Pancreas (tissue), 10 donors: ENCODE measurements around the gene TOB1. TPM values are rescaled to one million over a fixed set of nuclear protein-coding genes. Genes with fewer than 3 reads are reported as not detected.

Experiments used
- ATAC-seq, 4 donors: fragments of 200-7000 bp; cut with Tn5 transposase; one replicate each; pipeline versions ENCODE4 v1.8.0 to v1.9.1; 2020; ENCODE audit warnings: mild to moderate bottlenecking in 4 of 4, moderate library complexity in 4 of 4
- DNase-seq, 6 donors: peaks; one replicate each; pipeline ENCODE4 v3.0.0-alpha.2; 2020
- FAIRE-seq: peaks from 2 replicates; lab custom pipeline; 2012; peaks lifted over from hg19 to GRCh38; lab: Jason Lieb, UNC
- H3K27ac ChIP-seq, 4 donors: fragments of 200-600 bp; sonication (generic); 1 replicate in 3 of 4; 2 replicates in 1 of 4; pipeline versions ENCODE4 v1.5.0 to v1.8.0; 2020
- H3K27me3 ChIP-seq, 4 donors: fragments of 200-600 bp; one replicate each; pipeline ENCODE4 v1.8.0; 2021
- H3K36me3 ChIP-seq, 3 donors: fragments of 200-600 bp; sonication (generic) in 1 of 3; one replicate each; pipeline versions ENCODE4 v1.5.0 to v1.8.0; 2020 to 2021
- H3K4me1 ChIP-seq, 3 donors: fragments of 200-600 bp; one replicate each; pipeline ENCODE4 v1.8.0; 2021
- H3K4me3 ChIP-seq, 4 donors: fragments of 200-600 bp; sonication (generic) in 2 of 4; one replicate each; pipeline versions ENCODE4 v1.5.0 to v1.8.0; 2020 to 2021
- H3K9me3 ChIP-seq, 4 donors: fragments of 200-600 bp; one replicate each; pipeline ENCODE4 v1.8.0; 2021
- WGBS, 2 donors: extraction: QIAGEN DNeasy Blood & Tissue Kit; methylation state at CpG; one replicate each; pipeline ENCODE4 v1.1.7; 2013; 5-methylcytosine and 5-hydroxymethylcytosine counted together
- intact Hi-C, 3 donors: fragments of 100-400 bp; cut with DNase I; formaldehyde crosslinking; loops; one replicate each; pipeline versions ENCODE4 v1.11.1 to v1.14.2; 2022
- polyA plus RNA-seq, 2 donors: library from polyadenylated mRNA; stranded (reverse); fragments of 200-250 nt; gene quantifications; one replicate each; pipeline ENCODE4 v1.2.3, GENCODE V29; 2013
- total RNA-seq, 6 donors: library from RNA; stranded (reverse); fragmentation: NEBNext Ultra II Directional in 4 of 6; extraction: Animal tissue kit (Norgen Biotek cat#: 25700) in 4 of 6; gene quantifications; one replicate each; pipeline versions ENCODE4 v1.2.1 to v1.2.4, GENCODE V29; 2021 to 2023
- TF ChIP-seq, protein P1 (sequence below), 4 donors: fragments of 200-600 bp; sonication (generic) in 3 of 4; IDR thresholded peaks; one replicate each; pipeline versions ENCODE4 v1.5.0 to v1.8.0; 2021; ENCODE audit warnings: antibody characterized with exemption in 4 of 4
- donor health status: healthy with polysubstance abuse.
- donor health status: DM: no; HTN: no; CAD: no; lungs with moderate emphysema.
- donor health status: DM: no; HTN: no; CAD: no.
- donor health status: control.
- donor health status: control.
- donor health status: Bipolar disorder and iron deficiency.
- donor health status: DM: yes; HTN: yes; CAD: no.
- donor health status: DM: no; HTN: no; CAD: no.
- donor health status: DM: no; HTN: no; CAD: no.
- donor health status: DM: yes; HTN: yes; CAD: no.

TOB1 gene
- total and polyA plus RNA-seq, 8 donors = 33.1 to 157 (median 78.3) TPM

DNA sequence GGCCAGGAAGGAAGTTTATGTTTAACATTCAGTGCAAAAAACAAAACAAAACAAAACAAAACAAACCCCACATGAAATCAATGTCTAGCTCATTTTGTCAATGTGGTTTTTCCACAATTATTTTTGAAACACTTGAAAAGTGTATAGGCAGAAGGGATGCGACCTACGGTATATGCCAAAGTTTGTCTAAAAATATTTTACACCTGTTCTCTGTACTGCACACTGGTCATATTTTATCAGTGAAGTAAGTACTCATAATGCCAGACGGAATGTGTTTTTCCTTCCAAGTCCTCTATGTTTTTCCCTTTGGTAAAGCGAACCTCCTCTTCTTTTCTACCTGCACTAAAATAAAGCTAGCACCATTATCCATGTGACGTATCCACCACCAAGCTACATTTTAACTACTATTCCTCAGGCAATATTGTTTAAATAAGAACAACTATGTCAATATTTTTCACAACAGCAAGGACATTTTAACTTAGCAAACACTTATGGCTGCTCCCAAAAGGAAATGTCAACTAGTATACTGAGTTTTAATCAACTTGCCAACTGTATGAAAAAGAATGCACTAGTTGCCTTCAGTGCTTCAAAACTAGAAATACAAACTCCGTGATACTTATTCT, 10.3 kb downstream of the TOB1 start:
- no peak overlapping the region for H3K4me3 ChIP-seq
- DNase-seq = no peak
- peaks cover 26 to 33% (median 26%) of the 10 kb centered on the region in 3 donors for H3K4me1 ChIP-seq
- peak overlapping the region; percentile 41 to 83 (median 64) for H3K27ac ChIP-seq
- peak; percentile 61 to 72 (median 67) for ATAC-seq
- intact Hi-C loops = no loop called here
- no peak for FAIRE-seq
- no peaks in the 10 kb centered on the region for H3K9me3 ChIP-seq
- TF ChIP-seq, protein P1, sequence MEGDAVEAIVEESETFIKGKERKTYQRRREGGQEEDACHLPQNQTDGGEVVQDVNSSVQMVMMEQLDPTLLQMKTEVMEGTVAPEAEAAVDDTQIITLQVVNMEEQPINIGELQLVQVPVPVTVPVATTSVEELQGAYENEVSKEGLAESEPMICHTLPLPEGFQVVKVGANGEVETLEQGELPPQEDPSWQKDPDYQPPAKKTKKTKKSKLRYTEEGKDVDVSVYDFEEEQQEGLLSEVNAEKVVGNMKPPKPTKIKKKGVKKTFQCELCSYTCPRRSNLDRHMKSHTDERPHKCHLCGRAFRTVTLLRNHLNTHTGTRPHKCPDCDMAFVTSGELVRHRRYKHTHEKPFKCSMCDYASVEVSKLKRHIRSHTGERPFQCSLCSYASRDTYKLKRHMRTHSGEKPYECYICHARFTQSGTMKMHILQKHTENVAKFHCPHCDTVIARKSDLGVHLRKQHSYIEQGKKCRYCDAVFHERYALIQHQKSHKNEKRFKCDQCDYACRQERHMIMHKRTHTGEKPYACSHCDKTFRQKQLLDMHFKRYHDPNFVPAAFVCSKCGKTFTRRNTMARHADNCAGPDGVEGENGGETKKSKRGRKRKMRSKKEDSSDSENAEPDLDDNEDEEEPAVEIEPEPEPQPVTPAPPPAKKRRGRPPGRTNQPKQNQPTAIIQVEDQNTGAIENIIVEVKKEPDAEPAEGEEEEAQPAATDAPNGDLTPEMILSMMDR (IDR thresholded peaks at IDR 0.05) = no peak
- 15 to 18% methylated on average over 6 of the region's 6 CpGs for WGBS, 2 donors
- no peaks in the 10 kb centered on the region for H3K27me3 ChIP-seq
- peaks cover 0 to 1% (median 0%) of the 10 kb centered on the region in 3 donors for H3K36me3 ChIP-seq

- no peaks in the 10 kb centered on the region for H3K9me3 ChIP-seq
- TF ChIP-seq, protein P1 (IDR thresholded peaks at IDR 0.05) = no peak
- peaks cover 26 to 29% (median 26%) of the 10 kb centered on the region in 3 donors for H3K4me1 ChIP-seq
- peak overlapping the region in 1 of 4 donors; percentile 48 for H3K27ac ChIP-seq
- DNase-seq = no peak
- intact Hi-C loops = loop anchor here in 1 of 3 donors (5.0 kb wide), 1 partner anchor 94 kb away; no protein-coding TSS in a partner anchor
- no peaks in the 10 kb centered on the region for H3K27me3 ChIP-seq
- no peak for ATAC-seq
- H3K36me3 ChIP-seq = no peaks in the 10 kb centered on the region
- H3K4me3 ChIP-seq = no peak overlapping the region
- no peak for FAIRE-seq
- 86 to 88% methylated on average over 6 of the region's 6 CpGs for WGBS, 2 donors
Observed at GRCh38 chr17:50853781-50854180, 12.4 kb downstream of the TOB1 start.

DNA sequence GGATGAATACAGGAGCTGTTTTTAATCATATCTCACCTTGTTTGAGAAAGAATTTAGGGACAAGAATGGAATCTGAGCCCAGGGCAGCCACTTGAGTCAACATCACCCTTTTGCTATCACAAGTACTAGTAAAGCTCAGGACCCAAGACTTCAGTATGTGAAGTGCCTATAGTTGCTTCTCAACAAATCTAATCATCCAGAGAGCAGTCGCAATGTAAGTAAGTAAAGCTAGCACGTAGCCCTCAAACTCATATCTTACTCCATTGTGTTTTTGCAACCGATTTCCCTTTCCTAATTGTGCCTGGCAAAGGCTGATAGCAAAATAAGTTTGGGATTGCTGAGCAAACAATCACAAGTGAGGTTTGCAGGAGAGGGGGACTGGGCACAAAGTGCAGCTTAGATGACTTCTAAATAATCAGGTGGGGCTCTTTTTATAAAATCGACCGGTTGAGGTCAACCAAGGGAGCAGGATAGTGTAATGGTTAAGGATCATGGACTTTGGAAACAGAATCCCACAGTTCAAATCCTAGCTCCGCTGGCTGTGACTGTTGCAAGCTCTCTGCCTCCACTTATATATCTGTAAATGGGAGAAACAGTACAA, 13.0 kb downstream of the TOB1 start:
- Histone ChIP-seq H3K9me3 (no peaks in the 10 kb centered on the region), H3K27me3 (no peaks in the 10 kb centered on the region), H3K36me3 (no peaks in the 10 kb centered on the region), H3K4me1 (peaks cover 26 to 29% (median 26%) of the 10 kb centered on the region in 3 donors), H3K27ac (peak overlapping the region in 2 of 4 donors; percentile 1 to 48), H3K4me3 (no peak overlapping the region)
- DNase-seq = no peak
- peak in 2 of 4 donors; percentile 2 to 6 for ATAC-seq
- WGBS, 2 donors = 35 to 40% methylated on average over 6 of the region's 6 CpGs
- no peak for FAIRE-seq
- intact Hi-C loops = loop anchor here in 1 of 3 donors (5.0 kb wide), 1 partner anchor 94 kb away; no protein-coding TSS in a partner anchor
- TF ChIP-seq, protein P1 (IDR thresholded peaks at IDR 0.05) = no peak

DNA sequence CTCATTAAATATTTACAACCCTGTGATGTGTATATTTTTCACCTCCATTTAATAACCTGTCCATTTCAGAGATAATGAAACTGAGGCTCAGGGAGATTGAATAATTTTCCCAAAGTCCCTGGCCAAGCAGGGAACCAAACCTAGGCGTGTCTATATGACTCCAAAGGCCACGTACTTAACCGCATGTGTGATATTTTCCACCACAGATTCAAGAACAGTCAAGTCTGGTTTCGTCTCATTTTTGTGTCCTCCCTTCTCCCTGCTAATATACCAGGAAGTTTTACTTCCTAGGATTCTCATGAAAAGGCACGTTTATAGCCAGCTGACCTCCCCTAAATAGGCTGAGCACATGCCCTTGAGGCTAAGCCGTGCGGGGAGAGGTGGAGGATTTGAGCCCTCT, 15.5 kb downstream of the TOB1 start:
- TF ChIP-seq, protein P1 (IDR thresholded peaks at IDR 0.05) = no peak
- H3K27me3 ChIP-seq = no peaks in the 10 kb centered on the region
- FAIRE-seq (no peak), ATAC-seq (no peak), DNase-seq (no peak)
- peaks cover 15 to 22% (median 15%) of the 10 kb centered on the region in 3 donors for H3K4me1 ChIP-seq
- H3K9me3 ChIP-seq = no peaks in the 10 kb centered on the region
- H3K27ac ChIP-seq = no peak overlapping the region
- WGBS, 2 donors = 77% methylated on average over 7 of the region's 7 CpGs
- no peaks in the 10 kb centered on the region for H3K36me3 ChIP-seq
- no peak overlapping the region for H3K4me3 ChIP-seq
- intact Hi-C loops = loop anchor here in 1 of 3 donors (5.0 kb wide), 1 partner anchor 97 kb away; no protein-coding TSS in a partner anchor
